Umbilical cord (tissue), 2 donors: ENCODE data around the gene ETFBKMT. TPM values are rescaled to one million over a fixed set of nuclear protein-coding genes. Genes with fewer than 3 reads are reported as not detected.
"Not testable (repeated sequence)": the region's sequence is repeated elsewhere in the genome, so short reads cannot be mapped to it uniquely, and the experiment has no call there.

Experiments
- DNase-seq: peaks from one replicate; pipeline ENCODE4 v3.0.0-alpha.2; 2015; ENCODE audit warnings: low spot score
- total RNA-seq: library from RNA; depleted of rRNA; stranded (reverse); fragments of >200 nt; gene quantifications from one replicate; pipeline ENCODE4 v1.2.3, GENCODE V29; 2014; ENCODE audit warnings: low replicate concordance; ENCODE audit not compliant: insufficient read depth

The ETFBKMT gene
- total RNA-seq, 1 donor from 2014 or later: 8.9 TPM

DNA sequence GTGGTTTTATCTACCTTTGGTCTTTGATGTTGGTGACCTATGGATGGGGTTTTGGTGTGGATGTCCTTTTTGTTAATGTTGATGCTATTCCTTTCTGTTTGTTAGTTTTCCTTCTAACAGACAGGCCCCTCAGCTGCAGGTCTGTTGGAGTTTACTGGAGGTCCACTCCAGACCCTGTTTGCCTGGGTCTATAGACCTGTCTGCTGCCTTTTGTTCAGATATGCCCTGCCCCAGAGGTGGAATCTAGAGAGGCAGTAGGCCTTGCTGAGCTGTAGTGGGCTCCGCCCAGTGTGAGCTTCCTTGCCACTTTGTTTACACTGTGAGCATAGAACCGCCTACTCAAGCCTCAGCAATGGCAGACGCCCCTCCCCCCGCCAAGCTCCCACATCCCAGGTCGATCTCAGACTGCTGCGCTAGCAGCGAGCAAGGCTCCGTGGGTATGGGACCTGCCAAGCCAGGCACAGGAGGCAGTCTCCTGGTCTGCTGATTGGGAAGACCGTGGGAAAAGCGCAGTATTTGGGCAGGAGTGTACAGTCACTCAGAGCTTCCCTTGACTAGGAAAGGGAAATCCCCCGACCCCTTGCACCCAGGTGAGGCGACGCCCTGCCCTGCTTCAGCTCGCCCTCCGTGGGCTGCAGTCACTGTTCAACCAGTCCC lies 59.2 kb downstream of the ETFBKMT start:
- not testable (repeated sequence) for DNase-seq

DNA sequence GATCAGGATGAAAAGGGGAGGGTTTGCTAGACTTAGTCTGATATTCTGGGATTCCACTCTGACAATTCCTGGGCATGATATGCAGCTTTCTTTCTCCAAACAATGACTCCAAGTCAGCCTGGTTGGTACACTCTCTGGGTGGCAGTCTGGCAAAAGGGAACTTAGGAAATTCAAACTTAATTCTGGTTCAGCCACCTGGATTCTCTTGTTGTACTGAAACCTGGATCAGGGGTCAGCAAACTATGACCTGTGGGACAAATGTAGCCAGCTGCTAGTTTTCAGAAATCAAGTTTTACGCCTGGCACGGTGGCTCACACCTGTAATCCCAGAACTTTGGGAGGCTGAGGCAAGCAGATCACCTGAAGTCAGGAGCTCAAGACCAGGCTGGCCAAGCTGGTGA lies 63.1 kb downstream of the ETFBKMT start:
- DNase-seq: no peak

Other genes starting within 250 kb of the ETFBKMT start
- gene DENND5B, start 68.6 kb upstream of the ETFBKMT start, total RNA-seq: 26.2 TPM
- 27.0 TPM for gene AMN1, start 69.3 kb downstream of the ETFBKMT start, total RNA-seq